GM19468 (cell line): Measurements from ENCODE around the gene N4BP2.
"Not testable (repeated sequence)": the region's sequence is repeated elsewhere in the genome, so short reads cannot be mapped to it uniquely, and the experiment has no call there.

Experiments
- ATAC-seq: cut with Tn5 transposase; IDR thresholded peaks from one replicate; pipeline ENCODE4 v1.9.1; 2021; ENCODE audit warnings: mild to moderate bottlenecking, moderate library complexity, moderate number of reproducible peaks; ENCODE audit not compliant: unreplicated experiment; ENCODE audit errors: extremely low read depth

The N4BP2 gene

DNA sequence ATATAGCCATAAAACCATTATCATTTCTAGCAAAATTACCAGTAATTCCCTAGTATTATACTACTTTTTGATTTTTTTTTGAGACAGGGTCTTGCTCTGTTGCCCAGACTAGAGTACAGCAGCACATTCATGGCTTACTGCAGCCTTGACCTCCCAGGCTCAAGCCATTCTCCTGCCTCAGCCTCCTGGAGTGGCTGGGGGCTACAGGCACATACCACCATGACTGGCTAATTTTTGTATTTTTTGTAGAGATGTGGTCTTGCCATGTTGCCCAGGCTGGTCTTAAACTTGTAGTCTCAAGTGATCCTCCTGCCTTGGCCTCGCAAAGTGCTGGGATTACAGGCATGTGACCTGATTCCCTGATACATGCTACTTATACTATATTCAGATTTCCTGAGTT lies 13.7 kb downstream of the N4BP2 start:
- ATAC-seq = no peak

- ATAC-seq = no peak
Observed at GRCh38 chr4:40086421-40086820, 29.8 kb downstream of the N4BP2 start.

- no peak for ATAC-seq
Observed at GRCh38 chr4:40087799-40088366, 31.2 kb downstream of the N4BP2 start.

DNA sequence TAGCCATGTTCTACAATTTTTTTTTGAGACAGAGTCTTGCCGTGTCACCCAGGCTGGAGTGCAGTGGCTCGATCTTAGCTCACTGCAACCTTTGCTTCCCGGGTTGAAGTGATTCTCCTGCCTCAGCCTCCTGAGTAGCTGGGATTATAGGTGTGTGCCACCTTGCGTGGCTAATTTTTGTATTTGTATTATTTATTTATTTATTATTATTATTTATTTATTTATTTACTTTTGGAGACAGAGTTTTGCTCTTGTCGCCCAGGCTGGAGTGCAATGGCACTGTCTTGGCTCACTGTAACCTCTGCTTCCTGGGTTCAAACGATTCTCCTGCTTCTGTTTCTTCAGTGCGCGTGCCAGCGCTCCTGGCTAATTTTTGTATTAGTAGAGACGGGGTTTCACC lies 36.8 kb downstream of the N4BP2 start:
- ATAC-seq = not testable (repeated sequence)

DNA sequence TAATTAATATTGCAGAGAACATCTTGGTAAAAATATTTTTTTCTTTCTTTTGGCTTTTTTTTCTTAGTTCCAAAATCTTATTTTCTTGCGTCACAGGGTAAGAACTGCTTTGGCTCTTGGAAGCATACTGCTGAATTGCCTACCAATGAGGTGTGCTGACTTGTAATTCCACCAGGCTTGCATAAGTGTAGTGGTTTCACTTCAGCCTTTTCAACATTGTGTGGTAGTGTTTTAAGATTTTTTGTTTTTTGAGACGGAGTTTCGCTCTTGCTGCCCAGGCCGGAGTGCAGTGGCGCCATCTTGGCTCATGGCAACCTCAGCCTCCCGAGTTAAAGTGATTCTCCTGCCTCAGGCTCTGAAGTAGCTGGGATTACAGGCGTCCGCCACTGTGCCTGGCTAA lies 42.4 kb downstream of the N4BP2 start:
- no peak for ATAC-seq

DNA sequence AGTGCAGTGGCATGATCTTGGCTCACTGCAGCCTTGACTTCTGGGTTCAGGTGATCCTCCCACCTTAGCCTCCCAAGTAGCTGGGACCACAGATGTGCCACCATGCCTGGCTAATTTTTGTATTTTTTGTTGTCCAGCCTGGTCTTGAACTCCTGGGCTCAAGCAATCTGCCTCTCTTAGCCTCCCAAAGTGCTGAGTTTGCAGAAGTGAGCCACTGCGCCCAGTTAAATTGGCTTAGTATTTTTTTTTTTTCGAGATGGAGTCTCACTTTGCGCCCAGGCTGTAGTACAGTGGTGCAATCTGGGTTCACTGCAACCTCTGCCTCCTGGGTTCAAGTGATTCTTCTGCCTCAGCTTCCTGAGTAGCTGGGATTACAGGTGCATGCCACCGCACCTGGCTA lies 50.5 kb downstream of the N4BP2 start:
- not testable (repeated sequence) for ATAC-seq

DNA sequence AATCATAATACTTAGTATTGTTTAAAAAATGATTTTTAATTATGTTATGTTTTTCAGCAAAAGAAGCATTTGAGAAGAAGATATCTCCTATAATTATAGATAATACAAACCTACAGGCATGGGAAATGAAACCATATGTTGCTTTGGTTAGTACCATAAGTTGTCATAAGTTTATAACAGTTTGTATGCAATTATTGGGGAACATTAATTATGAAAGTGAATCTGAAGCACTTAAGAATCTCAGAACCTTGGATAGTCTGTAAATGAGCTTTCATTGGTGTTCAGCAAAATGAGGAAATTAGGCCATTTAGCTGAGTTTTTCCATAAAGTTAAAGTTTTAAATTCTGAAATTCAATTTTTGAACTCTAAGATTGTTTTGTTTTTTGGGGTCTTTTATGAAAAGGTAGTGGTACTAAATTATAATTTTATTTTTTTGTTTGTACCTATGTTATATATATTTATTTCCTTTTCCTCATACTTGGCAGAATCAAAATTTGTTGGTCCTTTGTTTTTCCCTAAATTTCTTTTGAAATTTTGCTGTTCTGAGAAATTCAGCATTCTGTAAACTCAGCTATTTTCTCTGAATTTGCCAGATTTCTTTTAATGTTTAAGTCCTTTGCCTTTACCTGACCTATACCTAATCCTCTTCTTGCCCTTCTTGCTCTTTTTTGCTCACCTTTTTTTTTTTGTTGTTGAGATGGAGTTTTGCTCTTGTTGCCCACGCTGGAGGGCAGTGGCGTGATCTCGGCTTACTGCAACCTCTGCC lies 55.6 kb downstream of the N4BP2 start:
- no peak for ATAC-seq

- ATAC-seq = no peak
Observed at GRCh38 chr4:40114206-40114605, 57.6 kb downstream of the N4BP2 start.

DNA sequence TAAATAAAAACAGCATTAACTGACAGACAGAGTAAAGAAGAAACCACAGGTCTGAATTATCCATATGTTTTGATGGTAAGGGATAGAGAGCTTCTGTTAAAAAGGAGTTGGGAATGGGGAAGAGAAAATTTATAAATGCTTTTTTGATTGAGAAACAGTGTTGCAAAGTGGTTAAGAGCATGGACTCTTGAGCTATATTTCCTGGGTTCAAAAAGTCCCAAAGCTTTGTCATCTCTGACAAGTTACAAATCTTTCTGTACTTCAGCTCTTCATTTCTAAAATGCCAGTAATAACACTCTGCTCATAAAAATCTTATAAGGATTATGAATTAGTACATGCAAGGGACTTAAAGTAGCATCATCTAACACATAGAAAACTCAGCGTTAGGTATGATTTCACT lies 62.2 kb downstream of the N4BP2 start:
- ATAC-seq = no peak

- ATAC-seq = no peak
Observed at GRCh38 chr4:40119344-40119743, 62.7 kb downstream of the N4BP2 start.

GRCh38 chr4:40121515-40121914 lies 64.9 kb downstream of the N4BP2 start:
- no peak for ATAC-seq

DNA sequence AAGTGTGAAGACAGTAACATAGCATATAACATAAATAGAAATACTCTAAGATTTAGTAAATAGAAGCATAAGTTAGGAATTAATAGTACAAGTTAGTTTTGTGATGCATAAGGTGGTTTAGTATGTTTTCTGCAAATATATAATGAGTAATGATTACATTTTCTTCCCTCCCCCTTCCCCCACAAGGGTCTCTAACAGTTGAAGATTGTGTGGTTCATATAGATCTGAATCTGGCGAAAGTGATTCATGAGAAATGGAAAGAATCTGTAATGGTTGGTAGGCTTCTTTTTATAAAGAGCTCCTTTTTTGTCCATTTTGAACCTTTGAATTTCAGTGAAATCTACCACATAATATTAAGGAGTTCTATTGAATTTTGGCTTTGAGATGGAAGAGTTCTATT lies 66.3 kb downstream of the N4BP2 start:
- no peak for ATAC-seq

DNA sequence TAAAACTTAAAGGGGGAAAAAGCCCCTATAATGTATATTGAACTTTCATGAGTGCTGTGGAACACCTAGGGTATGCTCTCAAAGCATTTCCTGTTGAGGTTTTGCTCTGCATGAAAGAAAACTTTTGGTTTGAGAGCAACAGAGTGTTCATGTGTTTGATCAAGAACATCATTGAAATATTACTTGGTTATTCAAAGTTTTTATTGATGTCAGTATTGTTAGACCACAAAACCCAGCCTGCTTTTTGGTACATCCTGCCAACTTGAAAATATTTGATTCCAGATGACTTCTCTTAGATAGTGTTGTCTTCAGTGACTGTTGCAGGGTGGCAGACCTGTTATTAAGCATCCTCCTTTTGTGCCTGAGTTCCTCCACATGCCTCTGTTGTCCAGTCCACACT lies 68.0 kb downstream of the N4BP2 start:
- no peak for ATAC-seq

DNA sequence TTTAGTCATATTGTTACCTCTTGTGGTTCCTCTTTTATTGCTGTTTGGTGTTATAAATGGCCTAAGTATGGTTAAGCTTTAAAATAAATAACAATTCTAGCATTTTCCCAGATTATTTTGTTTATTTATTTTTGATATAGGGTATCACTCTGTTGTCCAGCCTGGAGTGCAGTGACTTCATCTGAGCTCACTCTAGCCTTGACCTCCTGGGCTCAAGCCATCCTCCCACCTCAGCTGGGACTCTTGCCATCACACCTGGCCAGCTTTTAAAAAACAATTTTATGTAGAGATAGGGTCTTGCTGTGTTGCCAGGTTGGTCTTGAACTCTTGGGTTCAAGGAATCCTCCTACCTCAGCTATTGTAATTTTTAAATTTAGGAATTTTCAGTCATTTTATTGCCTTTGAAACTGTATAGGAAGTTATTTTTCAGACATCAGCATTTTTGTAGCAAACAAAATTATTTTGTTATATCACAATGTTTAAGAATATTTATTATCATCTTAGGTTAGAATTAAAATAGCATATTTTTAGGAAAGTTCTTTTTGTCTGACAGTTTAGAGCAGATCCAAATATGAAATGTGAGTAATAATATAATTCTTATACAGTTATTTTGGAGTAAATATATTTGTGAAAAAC lies 73.9 kb downstream of the N4BP2 start:
- ATAC-seq = no peak

- ATAC-seq = no peak
Observed at GRCh38 chr4:40132816-40133215, 76.2 kb downstream of the N4BP2 start.

GRCh38 chr4:40134206-40134917 lies 77.7 kb downstream of the N4BP2 start:
- ATAC-seq = no peak

DNA sequence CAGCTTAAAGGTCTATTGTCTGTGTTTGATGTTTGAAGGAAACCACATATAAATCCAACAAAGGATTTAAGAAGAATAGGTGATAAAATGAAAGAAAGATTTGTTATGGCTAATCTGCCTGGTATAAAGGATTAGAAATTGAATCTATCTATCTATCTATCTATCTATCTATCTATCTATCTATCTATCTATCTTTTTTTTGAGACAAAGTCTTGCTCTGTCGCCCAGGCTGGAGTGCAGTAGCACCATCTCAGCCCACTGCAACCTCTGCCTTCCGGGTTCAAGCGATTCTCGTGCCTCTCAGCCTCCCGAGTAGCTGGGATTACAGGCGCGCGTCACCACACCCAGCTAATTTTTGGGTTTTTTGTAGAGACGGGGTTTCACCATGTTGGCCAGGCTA lies 79.6 kb downstream of the N4BP2 start:
- ATAC-seq = not testable (repeated sequence)

DNA sequence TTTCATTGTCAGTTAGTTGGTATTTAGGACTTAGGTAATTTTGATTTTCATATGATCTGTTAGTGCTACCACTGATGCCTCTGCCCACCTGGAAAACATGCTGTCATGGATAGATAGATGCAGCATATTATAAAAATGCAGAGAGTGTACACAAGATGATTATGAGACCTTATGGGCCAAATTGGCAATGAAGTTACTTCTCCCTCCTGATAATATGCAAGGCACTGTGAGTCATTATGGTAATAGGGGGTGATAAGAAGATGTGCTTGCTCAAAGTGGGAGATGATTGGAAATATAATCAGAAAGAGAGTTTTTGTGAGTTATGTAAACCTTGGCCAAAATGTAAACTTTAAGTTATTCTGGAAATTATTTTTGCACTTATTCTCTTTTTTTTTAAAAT lies 83.5 kb downstream of the N4BP2 start:
- ATAC-seq = no peak

DNA sequence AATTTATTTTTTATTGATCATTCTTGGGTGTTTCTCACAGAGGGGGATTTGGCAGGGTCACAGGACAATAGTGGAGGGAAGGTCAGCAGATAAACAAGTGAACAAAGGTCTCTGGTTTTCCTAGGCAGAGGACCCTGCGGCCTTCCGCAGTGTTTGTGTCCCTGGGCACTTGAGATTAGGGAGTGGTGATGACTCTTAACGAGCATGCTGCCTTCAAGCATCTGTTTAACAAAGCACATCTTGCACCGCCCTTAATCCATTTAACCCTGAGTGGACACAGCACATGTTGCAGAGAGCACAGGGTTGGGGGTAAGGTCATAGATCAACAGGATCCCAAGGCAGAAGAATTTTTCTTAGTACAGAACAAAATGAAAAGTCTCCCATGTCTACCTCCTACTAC lies 83.9 kb downstream of the N4BP2 start:
- not testable (repeated sequence) for ATAC-seq

DNA sequence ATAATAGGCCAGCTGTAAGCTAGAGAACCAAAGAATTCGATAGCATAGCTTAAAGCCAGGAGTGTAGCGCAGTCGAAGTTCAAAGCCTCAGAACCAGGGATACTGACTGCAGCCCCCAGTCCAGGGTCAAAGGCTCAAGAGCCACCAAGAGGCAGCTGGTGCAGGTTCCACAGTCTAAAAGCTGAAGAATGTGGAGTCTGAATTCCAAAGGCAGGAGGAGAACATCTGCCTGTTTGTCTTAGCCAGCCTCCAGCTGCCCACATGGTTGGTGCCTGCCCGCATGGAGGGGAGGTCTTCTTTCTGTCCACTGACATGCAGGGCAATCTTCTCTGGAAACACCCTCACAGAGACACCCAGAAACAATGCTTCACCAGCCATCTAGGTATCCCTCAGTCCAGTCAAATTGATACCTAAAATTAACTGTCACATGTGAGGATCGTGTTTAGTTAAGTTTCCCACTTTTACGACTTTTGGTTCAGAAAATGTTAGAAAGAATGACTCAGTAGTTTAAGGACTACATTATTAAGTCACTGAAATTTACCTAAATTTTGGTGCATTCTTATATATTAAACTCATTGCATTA lies 87.4 kb downstream of the N4BP2 start:
- ATAC-seq = no peak

GRCh38 chr4:40144716-40145115 lies 88.1 kb downstream of the N4BP2 start:
- no peak for ATAC-seq
